Measurements from ENCODE around the gene OR1C1.
"Not testable (repeated sequence)": the region's sequence is repeated elsewhere in the genome, so short reads cannot be mapped to it uniquely, and the experiment has no call there.

OR1C1 gene

DNA sequence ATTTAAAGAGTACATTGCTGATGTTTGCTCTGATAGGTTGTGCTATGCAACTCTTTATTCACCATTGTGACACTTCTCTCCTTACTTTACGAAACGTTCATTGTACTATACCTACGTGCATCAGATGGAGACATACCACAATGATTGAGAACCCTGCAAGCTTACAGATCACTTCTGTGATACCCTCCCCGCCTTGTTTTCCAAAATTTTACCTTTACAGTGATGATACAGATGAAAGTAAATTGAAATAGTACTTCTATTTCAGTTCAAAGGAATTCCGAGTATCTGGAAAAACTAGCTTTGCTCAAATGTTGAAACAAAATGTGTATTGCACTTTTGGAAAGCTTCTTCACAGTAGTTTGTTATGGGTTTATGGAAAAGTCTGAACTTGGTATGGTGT lies 18.6 kb downstream of the OR1C1 start:
- no peak overlapping the region for H3K4me3 ChIP-seq (ENCODE audit: low read depth, low read length)
- TF ChIP-seq CTCF (IDR thresholded peaks at IDR 0.05; ENCODE audit: borderline replicate concordance, insufficient read depth, low read depth, low read length) = no peak

- H3K4me3 ChIP-seq (ENCODE audit: low read depth, low read length) = no peak overlapping the region
- no peak for TF ChIP-seq CTCF (IDR thresholded peaks at IDR 0.05; ENCODE audit: borderline replicate concordance, insufficient read depth, low read depth, low read length)
Measured at GRCh38 chr1:247740721-247741120, 19.6 kb downstream of the OR1C1 start.

GRCh38 chr1:247738315-247738714 lies 22.0 kb downstream of the OR1C1 start, which contains the start of gene OR14K1:
Gene OR14K1 (plus strand): TSS chr1:247738615. CDS start chr1:247738615, 0 bp downstream.
- no peak within 1 kb of the TSS for H3K4me3 ChIP-seq (ENCODE audit: low read depth, low read length)
- TF ChIP-seq CTCF (IDR thresholded peaks at IDR 0.05; ENCODE audit: borderline replicate concordance, insufficient read depth, low read depth, low read length) = no peak

DNA sequence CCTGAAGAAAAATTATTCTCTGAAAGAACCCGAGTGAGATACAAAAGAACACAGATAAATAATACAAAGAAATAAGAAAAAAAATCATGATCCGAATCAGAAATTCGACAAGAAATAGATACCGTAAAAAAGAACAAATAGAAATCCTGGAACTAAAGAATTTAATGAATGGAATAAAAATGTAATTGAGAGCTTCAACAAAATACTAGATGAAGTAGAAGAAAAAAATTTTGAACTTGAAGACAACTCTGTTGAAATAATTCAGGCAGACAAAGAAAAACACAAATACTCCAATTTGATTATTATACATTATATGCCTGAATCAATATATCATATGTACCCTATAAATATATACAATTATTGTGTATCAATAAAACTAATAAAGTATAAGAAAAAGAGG lies 39.1 kb downstream of the OR1C1 start:
- no peak for TF ChIP-seq CTCF (IDR thresholded peaks at IDR 0.05; ENCODE audit: borderline replicate concordance, insufficient read depth, low read depth, low read length)

GRCh38 chr1:247716546-247716945 lies 43.8 kb downstream of the OR1C1 start, which contains the start of gene OR6F1:
Gene OR6F1 (minus strand): TSS chr1:247716646. CDS start chr1:247712755, 3,891 bp downstream.
- no peak within 1 kb of the TSS for H3K4me3 ChIP-seq (ENCODE audit: low read depth, low read length)
- no peak for TF ChIP-seq CTCF (IDR thresholded peaks at IDR 0.05; ENCODE audit: borderline replicate concordance, insufficient read depth, low read depth, low read length)

More for the DNA sequence above, 39.1 kb downstream of the OR1C1 start:
- H3K4me3 ChIP-seq (ENCODE audit: low read depth, low read length) = no peak overlapping the region

GRCh38 chr1:247713753-247714152 lies 46.6 kb downstream of the OR1C1 start:
- TF ChIP-seq CTCF (IDR thresholded peaks at IDR 0.05; ENCODE audit: borderline replicate concordance, insufficient read depth, low read depth, low read length) = no peak
- H3K4me3 ChIP-seq (ENCODE audit: low read depth, low read length) = no peak overlapping the region

GRCh38 chr1:247710681-247711080 lies 49.7 kb downstream of the OR1C1 start:
- H3K4me3 ChIP-seq (ENCODE audit: low read depth, low read length) = not testable (repeated sequence)
